Ovary (tissue), 3 donors: ENCODE measurements around the gene SP2.

Experiments
- EP300 ChIP-seq: sonication (generic); formaldehyde crosslinking; IDR thresholded peaks from one replicate; pipeline ENCODE4 v1.6.1; 2017; ENCODE audit warnings: antibody characterized with exemption
- POLR2A ChIP-seq: fragments of 450-650 bp; IDR thresholded peaks from one replicate; pipeline ENCODE4 v1.6.1; 2017; ENCODE audit warnings: antibody characterized with exemption, mild to moderate bottlenecking, moderate library complexity
- TF ChIP-seq, protein P1 (sequence below), 3 donors: fragments of 450-650 bp in 2 of 3; fragments of 200-600 bp in 1 of 3; IDR thresholded peaks; one replicate each; pipeline versions ENCODE4 v1.5.1 to v1.8.0; 2016 to 2022; ENCODE audit warnings: antibody characterized with exemption in 3 of 3, mild to moderate bottlenecking in 1 of 3
- donor health status: DM: no; HTN: no; CAD: no.

DNA sequence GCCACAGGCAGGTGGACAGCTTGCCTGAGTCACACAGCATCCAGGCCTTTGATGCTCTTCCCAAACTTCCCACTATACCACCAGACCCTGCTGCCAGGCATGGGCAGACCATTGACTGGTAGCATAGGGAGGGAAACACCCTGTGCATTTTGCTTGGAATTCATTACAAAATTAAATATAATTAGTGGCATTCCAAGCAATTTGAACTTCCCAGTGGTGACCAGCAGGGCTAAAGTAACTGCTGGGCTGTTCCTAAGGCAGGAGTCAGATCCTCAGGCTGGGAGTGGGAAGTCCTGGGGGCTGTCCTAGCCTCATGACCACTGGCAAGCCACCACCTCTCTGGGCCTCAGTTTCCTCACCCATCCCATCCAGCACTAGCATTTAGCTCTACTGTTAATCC, 57.9 kb downstream of the SP2 start:
- TF ChIP-seq, protein P1, sequence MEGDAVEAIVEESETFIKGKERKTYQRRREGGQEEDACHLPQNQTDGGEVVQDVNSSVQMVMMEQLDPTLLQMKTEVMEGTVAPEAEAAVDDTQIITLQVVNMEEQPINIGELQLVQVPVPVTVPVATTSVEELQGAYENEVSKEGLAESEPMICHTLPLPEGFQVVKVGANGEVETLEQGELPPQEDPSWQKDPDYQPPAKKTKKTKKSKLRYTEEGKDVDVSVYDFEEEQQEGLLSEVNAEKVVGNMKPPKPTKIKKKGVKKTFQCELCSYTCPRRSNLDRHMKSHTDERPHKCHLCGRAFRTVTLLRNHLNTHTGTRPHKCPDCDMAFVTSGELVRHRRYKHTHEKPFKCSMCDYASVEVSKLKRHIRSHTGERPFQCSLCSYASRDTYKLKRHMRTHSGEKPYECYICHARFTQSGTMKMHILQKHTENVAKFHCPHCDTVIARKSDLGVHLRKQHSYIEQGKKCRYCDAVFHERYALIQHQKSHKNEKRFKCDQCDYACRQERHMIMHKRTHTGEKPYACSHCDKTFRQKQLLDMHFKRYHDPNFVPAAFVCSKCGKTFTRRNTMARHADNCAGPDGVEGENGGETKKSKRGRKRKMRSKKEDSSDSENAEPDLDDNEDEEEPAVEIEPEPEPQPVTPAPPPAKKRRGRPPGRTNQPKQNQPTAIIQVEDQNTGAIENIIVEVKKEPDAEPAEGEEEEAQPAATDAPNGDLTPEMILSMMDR (IDR thresholded peaks at IDR 0.05) = no peak
- no peak for TF ChIP-seq POLR2A
- TF ChIP-seq EP300 = no peak
